AG09309 (cell line): ENCODE data around the gene CDKAL1.
A peak's percentile ranks its signal among the peaks of the same experiment; 100 is the strongest.

Experiments used
- DNase-seq: peaks from one replicate; pipeline ENCODE4 v3.0.0-alpha.2; 2010; ENCODE audit warnings: low read depth
- H3K4me3 ChIP-seq: 2 replicates; pipeline ENCODE4 v1.5.1; 2011; ENCODE audit warnings: mild to moderate bottlenecking, low read depth, low read length, moderate library complexity; ENCODE audit not compliant: control insufficient read depth
- TF ChIP-seq, protein P1 (sequence below): IDR thresholded peaks from 2 replicates; pipeline ENCODE4 v1.5.1; 2011; ENCODE audit warnings: mild to moderate bottlenecking, low read depth, low read length, inconsistent platforms; ENCODE audit not compliant: insufficient read depth, control insufficient read depth; ENCODE audit errors: missing control alignments

CDKAL1 gene

DNA sequence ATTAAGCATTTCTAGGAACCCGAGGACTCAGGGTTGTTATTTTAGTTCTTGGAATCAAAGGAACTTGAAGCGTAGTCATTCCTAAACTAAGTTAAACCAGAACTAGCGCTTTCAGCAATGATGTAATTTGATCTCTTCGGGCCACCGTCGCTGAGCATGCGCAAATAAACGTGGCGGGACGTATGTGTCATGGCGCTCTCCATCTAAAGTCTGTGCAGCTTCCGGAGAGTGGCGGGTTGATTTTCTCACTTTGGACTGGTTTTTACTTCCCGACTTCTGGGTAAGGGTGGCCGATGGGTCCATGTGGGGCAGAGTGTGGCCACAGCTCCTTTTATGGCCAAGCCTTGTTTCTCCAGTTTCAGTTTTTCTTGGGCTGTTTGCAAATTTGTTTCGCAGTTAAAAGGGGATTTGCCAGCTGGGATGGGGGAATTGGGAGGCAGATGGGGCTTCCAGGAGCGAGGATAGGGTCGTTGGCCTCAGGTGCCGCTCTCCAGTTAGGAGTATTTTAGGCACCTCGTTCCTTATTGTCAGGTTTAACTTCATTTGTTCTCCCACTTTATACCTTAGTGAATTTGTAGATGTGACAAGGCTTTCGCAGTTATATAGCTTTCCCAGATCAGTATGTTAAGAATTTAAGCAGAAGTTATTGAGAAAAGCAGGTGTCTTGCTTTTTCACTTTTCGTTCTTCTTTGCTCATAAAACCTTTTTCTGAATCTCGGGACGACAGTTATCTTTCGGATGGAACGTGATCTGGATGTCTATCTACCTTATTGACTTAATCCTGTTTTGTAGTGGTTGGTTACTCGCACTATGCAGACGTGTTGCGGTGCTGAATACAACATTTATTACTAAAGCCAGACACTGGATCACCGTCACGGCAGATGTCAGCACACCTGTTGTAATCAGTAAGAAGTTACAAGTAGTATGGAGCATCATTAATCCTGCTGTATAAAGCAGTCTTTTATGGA is at the start of gene CDKAL1:
TSS of gene CDKAL1 (plus strand) at position 163 of the 968 bp plus-strand sequence. CDS start 11,894 bp downstream, outside the sequence.
- H3K4me3 ChIP-seq = peak within 1 kb of the TSS; percentile 98
- TF ChIP-seq, protein P1, sequence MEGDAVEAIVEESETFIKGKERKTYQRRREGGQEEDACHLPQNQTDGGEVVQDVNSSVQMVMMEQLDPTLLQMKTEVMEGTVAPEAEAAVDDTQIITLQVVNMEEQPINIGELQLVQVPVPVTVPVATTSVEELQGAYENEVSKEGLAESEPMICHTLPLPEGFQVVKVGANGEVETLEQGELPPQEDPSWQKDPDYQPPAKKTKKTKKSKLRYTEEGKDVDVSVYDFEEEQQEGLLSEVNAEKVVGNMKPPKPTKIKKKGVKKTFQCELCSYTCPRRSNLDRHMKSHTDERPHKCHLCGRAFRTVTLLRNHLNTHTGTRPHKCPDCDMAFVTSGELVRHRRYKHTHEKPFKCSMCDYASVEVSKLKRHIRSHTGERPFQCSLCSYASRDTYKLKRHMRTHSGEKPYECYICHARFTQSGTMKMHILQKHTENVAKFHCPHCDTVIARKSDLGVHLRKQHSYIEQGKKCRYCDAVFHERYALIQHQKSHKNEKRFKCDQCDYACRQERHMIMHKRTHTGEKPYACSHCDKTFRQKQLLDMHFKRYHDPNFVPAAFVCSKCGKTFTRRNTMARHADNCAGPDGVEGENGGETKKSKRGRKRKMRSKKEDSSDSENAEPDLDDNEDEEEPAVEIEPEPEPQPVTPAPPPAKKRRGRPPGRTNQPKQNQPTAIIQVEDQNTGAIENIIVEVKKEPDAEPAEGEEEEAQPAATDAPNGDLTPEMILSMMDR = no peak
- DNase-seq = peak; percentile 72

DNA sequence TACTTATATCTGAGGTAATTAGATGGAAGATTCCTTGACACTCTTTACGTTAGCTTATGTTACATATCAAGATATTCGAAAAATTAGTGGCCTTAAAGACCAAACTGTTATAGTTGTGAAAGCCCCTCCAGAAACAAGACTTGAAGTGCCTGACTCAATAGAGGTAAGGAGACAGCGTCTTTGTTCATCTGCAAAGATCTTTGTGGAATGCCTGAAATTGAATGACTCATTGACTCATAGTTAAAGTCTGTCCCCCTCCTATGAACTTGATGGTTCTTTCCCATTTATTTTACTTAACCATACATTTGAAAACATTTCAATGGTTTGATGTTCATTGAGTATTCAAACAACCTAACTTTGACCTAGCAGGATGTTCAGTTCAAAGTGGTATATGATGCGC is 47.6 kb upstream of the CDKAL1 start:
- TF ChIP-seq, protein P1 = no peak
- H3K4me3 ChIP-seq = no peak overlapping the region
- DNase-seq = no peak

DNA sequence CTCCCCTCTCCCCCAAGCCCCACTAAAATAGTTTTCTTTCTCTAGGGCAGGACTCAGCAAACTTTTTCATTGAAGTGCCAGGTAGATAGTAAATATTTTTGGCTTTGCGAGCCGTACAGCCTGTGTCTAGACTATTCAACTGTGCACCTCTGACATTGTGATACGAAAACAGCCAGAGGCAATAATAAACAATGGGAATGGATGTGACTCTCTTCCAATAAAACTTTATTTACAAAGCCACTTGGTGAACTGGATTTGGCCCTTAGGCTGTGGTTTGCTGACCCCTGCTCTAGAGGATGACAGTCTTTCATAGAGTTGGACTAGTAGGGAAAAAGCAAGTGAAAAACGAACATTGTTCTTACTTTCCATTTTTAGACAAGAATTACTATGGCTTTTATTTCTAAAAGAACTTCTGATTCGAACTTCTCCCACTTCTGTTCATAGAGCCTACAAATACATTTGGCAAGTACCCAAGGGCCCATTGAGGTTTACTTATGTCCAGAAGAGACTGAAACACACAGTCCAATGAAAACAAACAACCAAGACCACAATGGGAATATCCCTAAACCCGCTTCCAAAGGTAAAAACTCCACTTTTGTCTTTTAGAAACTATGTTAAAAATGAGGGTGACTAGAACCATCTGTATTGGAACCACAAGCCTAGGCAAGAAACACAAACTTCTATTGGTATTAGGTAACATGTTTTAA is 46.4 kb upstream of the CDKAL1 start:
- no peak for DNase-seq
- no peak overlapping the region for H3K4me3 ChIP-seq
- TF ChIP-seq, protein P1 = no peak

DNA sequence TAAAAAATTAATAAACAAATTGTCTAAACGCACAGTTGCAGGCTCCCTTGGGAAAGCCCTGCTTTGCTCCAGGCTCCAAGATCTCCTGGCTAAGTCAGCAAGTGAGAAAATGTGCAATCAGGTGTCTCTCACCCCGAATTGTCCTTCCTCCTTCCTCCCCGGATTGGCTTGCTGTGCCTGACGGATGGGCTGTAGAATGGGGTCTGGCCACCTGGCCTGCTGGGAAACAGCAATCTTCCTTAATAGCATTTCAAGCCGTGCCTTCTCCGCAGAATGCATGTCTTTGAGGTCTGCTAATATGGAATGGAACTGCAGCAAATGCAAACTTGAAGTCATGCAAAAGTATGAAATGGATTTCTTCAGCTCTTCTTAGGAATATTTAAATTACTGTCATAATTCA is 43.7 kb upstream of the CDKAL1 start:
- TF ChIP-seq, protein P1 = no peak
- no peak overlapping the region for H3K4me3 ChIP-seq

DNA sequence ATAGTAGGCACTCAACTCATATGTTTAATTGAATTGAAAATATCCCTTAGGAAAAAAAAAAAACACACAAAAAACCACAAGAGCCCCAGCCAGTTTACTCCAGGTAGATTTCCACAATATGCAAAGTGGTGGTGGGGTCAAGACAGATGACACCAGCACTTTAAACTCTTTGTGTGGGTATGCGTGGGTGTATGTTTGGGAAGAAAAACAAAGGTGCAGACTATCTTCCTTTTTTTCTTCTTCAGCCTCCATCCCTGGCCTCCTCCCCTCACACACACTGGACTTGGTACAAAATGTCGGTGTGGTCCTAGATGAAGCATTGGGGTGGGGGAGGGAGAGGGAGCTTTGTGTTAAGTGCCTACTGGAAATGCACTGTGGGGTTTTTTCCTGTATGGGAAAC is 42.2 kb upstream of the CDKAL1 start:
- H3K4me3 ChIP-seq = no peak overlapping the region
- TF ChIP-seq, protein P1 = no peak
- DNase-seq = no peak

More for the DNA sequence above, 43.7 kb upstream of the CDKAL1 start:
- DNase-seq = no peak

DNA sequence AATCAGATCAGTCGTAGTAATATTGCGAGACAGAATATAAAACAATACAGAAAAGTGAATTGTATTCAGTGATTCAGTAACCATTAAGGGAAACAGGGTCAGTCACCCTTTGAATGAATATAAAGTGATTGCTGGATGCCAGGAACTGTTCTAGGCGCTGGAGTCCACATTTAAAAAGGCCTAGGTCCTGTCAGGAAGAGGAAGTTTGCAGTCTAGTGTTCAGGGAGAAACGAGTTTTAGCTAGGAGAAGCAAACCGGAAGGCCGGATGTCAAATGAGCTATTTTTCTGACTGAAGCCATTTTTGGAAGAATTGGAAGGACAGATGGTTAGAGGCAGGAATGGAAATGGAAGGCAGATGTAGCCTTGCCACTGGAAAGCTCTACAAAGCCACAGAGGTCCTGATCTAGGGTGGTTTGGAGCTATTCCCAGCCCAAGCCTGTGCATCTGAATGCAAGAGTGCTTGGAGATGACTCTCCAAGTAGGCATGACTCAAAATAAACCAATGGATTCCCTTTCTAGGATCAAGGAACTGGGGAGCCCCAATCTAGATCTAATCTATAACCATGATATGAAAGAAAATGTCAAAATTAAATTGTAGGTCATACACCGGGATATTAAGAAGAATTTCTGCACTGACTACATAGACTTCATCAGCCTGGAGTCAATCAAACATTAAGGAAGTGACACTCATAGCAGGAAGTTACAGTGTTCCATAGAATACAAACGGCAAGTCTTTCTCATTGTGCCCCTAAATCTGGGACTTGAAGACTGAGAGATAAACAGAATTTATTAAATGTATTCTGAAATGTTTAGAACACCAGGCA is 36.8 kb upstream of the CDKAL1 start:
- TF ChIP-seq, protein P1 = no peak
- peak; percentile 80 for DNase-seq
- no peak overlapping the region for H3K4me3 ChIP-seq
